ENCODE data around the gene CFAP47. TPM values are rescaled to one million over a fixed set of nuclear protein-coding genes. Genes with fewer than 3 reads are reported as not detected.

Gene CFAP47
- total RNA-seq, 2 experiments from 2014 or later, result not detected

GRCh38 chrX:36314303-36314702 lies 394.8 kb downstream of the CFAP47 start:
- POLR2A ChIA-PET, result no interaction called here
- no peak for DNase-seq
- intact Hi-C loops (cut with micrococcal nuclease), result no loop called here
- H3K4me3 Mint-ChIP-seq, result no peak overlapping the region
- CTCF ChIA-PET, result no interaction called here
- H3K4me1 Mint-ChIP-seq (ENCODE audit: low read depth), result no peaks in the 10 kb centered on the region
- H3K27me3 Mint-ChIP-seq, result no peaks in the 10 kb centered on the region
- peaks cover 2% of the 10 kb centered on the region for H3K9me3 Mint-ChIP-seq
- no peaks in the 10 kb centered on the region for H3K36me3 Mint-ChIP-seq
- H3K27ac Mint-ChIP-seq, result no peak overlapping the region

- ChIA-PET POLR2A (no interaction called here), CTCF (no interaction called here)
- Mint-ChIP-seq H3K4me1 (ENCODE audit: low read depth) (no peaks in the 10 kb centered on the region), H3K9me3 (no peaks in the 10 kb centered on the region), H3K36me3 (no peaks in the 10 kb centered on the region), H3K27me3 (no peaks in the 10 kb centered on the region), H3K4me3 (no peak overlapping the region), H3K27ac (no peak overlapping the region)
- intact Hi-C loops (cut with micrococcal nuclease), result no loop called here
- DNase-seq, result no peak
These were observed 415.0 kb downstream of the CFAP47 start for GRCh38 chrX:36334572-36334971.

- intact Hi-C loops (cut with micrococcal nuclease), result no loop called here
- no peaks in the 10 kb centered on the region for H3K4me1 Mint-ChIP-seq (ENCODE audit: low read depth)
These were observed 417.2 kb downstream of the CFAP47 start for GRCh38 chrX:36336751-36337150.

GRCh38 chrX:36344301-36344700 lies 424.8 kb downstream of the CFAP47 start:
- DNase-seq, result no peak
- ChIA-PET CTCF (no interaction called here), POLR2A (no interaction called here)
- no peaks in the 10 kb centered on the region for H3K4me1 Mint-ChIP-seq (ENCODE audit: low read depth)
- H3K9me3 Mint-ChIP-seq, result peaks cover 3% of the 10 kb centered on the region
- H3K36me3 Mint-ChIP-seq, result no peaks in the 10 kb centered on the region
- no peaks in the 10 kb centered on the region for H3K27me3 Mint-ChIP-seq
- intact Hi-C loops (cut with micrococcal nuclease), result no loop called here
- H3K27ac Mint-ChIP-seq, result no peak overlapping the region
- no peak overlapping the region for H3K4me3 Mint-ChIP-seq

More at GRCh38 chrX:36336751-36337150, 417.2 kb downstream of the CFAP47 start:
- DNase-seq, result no peak
- ChIA-PET CTCF (no interaction called here), POLR2A (no interaction called here)
- H3K27ac Mint-ChIP-seq, result no peak overlapping the region
- no peaks in the 10 kb centered on the region for H3K27me3 Mint-ChIP-seq
- H3K9me3 Mint-ChIP-seq, result no peaks in the 10 kb centered on the region
- no peaks in the 10 kb centered on the region for H3K36me3 Mint-ChIP-seq
- no peak overlapping the region for H3K4me3 Mint-ChIP-seq

GRCh38 chrX:36348509-36348908 lies 429.0 kb downstream of the CFAP47 start:
- intact Hi-C loops (cut with micrococcal nuclease), result no loop called here
- ChIA-PET CTCF (no interaction called here), POLR2A (no interaction called here)

GRCh38 chrX:36357855-36358254 lies 438.3 kb downstream of the CFAP47 start:
- Mint-ChIP-seq H3K27me3 (no peaks in the 10 kb centered on the region), H3K9me3 (peaks cover 3% of the 10 kb centered on the region), H3K4me3 (no peak overlapping the region), H3K27ac (no peak overlapping the region), H3K4me1 (ENCODE audit: low read depth) (no peaks in the 10 kb centered on the region), H3K36me3 (no peaks in the 10 kb centered on the region)
- ChIA-PET POLR2A (no interaction called here), CTCF (no interaction called here)
- intact Hi-C loops (cut with micrococcal nuclease), result no loop called here
- no peak for DNase-seq

More at GRCh38 chrX:36348509-36348908, 429.0 kb downstream of the CFAP47 start:
- Mint-ChIP-seq H3K4me1 (ENCODE audit: low read depth) (no peaks in the 10 kb centered on the region), H3K27me3 (no peaks in the 10 kb centered on the region), H3K27ac (no peak overlapping the region), H3K36me3 (no peaks in the 10 kb centered on the region), H3K4me3 (no peak overlapping the region), H3K9me3 (no peaks in the 10 kb centered on the region)
- no peak for DNase-seq

GRCh38 chrX:36364262-36364661 lies 444.7 kb downstream of the CFAP47 start:
- H3K4me3 Mint-ChIP-seq, result no peak overlapping the region
- H3K36me3 Mint-ChIP-seq, result no peaks in the 10 kb centered on the region
- intact Hi-C loops (cut with micrococcal nuclease), result no loop called here

GRCh38 chrX:36383495-36383894 lies 464.0 kb downstream of the CFAP47 start:
- no peaks in the 10 kb centered on the region for H3K27me3 Mint-ChIP-seq
- no peak for DNase-seq
- H3K4me3 Mint-ChIP-seq, result no peak overlapping the region
- H3K4me1 Mint-ChIP-seq (ENCODE audit: low read depth), result no peaks in the 10 kb centered on the region
- intact Hi-C loops (cut with micrococcal nuclease), result no loop called here
- H3K36me3 Mint-ChIP-seq, result no peaks in the 10 kb centered on the region
- H3K27ac Mint-ChIP-seq, result no peak overlapping the region
- ChIA-PET CTCF (no interaction called here), POLR2A (no interaction called here)
- H3K9me3 Mint-ChIP-seq, result peaks cover under 1% of the 10 kb centered on the region

More at GRCh38 chrX:36364262-36364661, 444.7 kb downstream of the CFAP47 start:
- H3K9me3 Mint-ChIP-seq, result peaks cover 3% of the 10 kb centered on the region
- ChIA-PET POLR2A (no interaction called here), CTCF (no interaction called here)
- no peak for DNase-seq
- H3K4me1 Mint-ChIP-seq (ENCODE audit: low read depth), result no peaks in the 10 kb centered on the region
- H3K27ac Mint-ChIP-seq, result no peak overlapping the region
- H3K27me3 Mint-ChIP-seq, result no peaks in the 10 kb centered on the region

GRCh38 chrX:36388901-36389300 lies 469.4 kb downstream of the CFAP47 start:
- CTCF ChIA-PET, result no interaction called here
- POLR2A ChIA-PET, result no interaction called here
- DNase-seq, result no peak
- intact Hi-C loops (cut with micrococcal nuclease), result no loop called here
- H3K36me3 Mint-ChIP-seq, result no peaks in the 10 kb centered on the region
- no peaks in the 10 kb centered on the region for H3K27me3 Mint-ChIP-seq
- peaks cover 4% of the 10 kb centered on the region for H3K9me3 Mint-ChIP-seq
- no peak overlapping the region for H3K4me3 Mint-ChIP-seq
- no peak overlapping the region for H3K27ac Mint-ChIP-seq
- no peaks in the 10 kb centered on the region for H3K4me1 Mint-ChIP-seq (ENCODE audit: low read depth)

GRCh38 chrX:36401774-36402173 lies 482.2 kb downstream of the CFAP47 start:
- no peak overlapping the region for H3K4me3 Mint-ChIP-seq
- H3K9me3 Mint-ChIP-seq, result no peaks in the 10 kb centered on the region
- no peaks in the 10 kb centered on the region for H3K36me3 Mint-ChIP-seq
- POLR2A ChIA-PET, result no interaction called here
- intact Hi-C loops (cut with micrococcal nuclease), result no loop called here
- DNase-seq, result no peak
- no peak overlapping the region for H3K27ac Mint-ChIP-seq
- no peaks in the 10 kb centered on the region for H3K4me1 Mint-ChIP-seq (ENCODE audit: low read depth)
- no peaks in the 10 kb centered on the region for H3K27me3 Mint-ChIP-seq
- CTCF ChIA-PET, result no interaction called here

- ChIA-PET POLR2A (no interaction called here), CTCF (no interaction called here)
- H3K27me3 Mint-ChIP-seq, result no peaks in the 10 kb centered on the region
- intact Hi-C loops (cut with micrococcal nuclease), result no loop called here
- H3K27ac Mint-ChIP-seq, result no peak overlapping the region
- H3K4me1 Mint-ChIP-seq (ENCODE audit: low read depth), result no peaks in the 10 kb centered on the region
- H3K36me3 Mint-ChIP-seq, result no peaks in the 10 kb centered on the region
- no peak overlapping the region for H3K4me3 Mint-ChIP-seq
- no peak for DNase-seq
- H3K9me3 Mint-ChIP-seq, result no peaks in the 10 kb centered on the region
These were observed 488.3 kb downstream of the CFAP47 start for GRCh38 chrX:36407836-36408235.

GRCh38 chrX:36414056-36414455 lies 494.5 kb downstream of the CFAP47 start:
- Mint-ChIP-seq H3K4me3 (no peak overlapping the region), H3K27ac (no peak overlapping the region), H3K4me1 (ENCODE audit: low read depth) (no peaks in the 10 kb centered on the region), H3K27me3 (no peaks in the 10 kb centered on the region), H3K9me3 (peaks cover 3% of the 10 kb centered on the region), H3K36me3 (no peaks in the 10 kb centered on the region)
- ChIA-PET CTCF (no interaction called here), POLR2A (no interaction called here)
- intact Hi-C loops (cut with micrococcal nuclease), result no loop called here
- no peak for DNase-seq

GRCh38 chrX:36422368-36422767 lies 502.8 kb downstream of the CFAP47 start:
- Mint-ChIP-seq H3K27ac (no peak overlapping the region), H3K4me3 (no peak overlapping the region), H3K36me3 (no peaks in the 10 kb centered on the region), H3K4me1 (ENCODE audit: low read depth) (no peaks in the 10 kb centered on the region), H3K9me3 (no peaks in the 10 kb centered on the region), H3K27me3 (no peaks in the 10 kb centered on the region)
- ChIA-PET POLR2A (no interaction called here), CTCF (no interaction called here)
- no peak for DNase-seq
- intact Hi-C loops (cut with micrococcal nuclease), result no loop called here

GRCh38 chrX:36431819-36432218 lies 512.3 kb downstream of the CFAP47 start:
- Mint-ChIP-seq H3K27ac (no peak overlapping the region), H3K4me1 (ENCODE audit: low read depth) (no peaks in the 10 kb centered on the region), H3K9me3 (no peaks in the 10 kb centered on the region), H3K27me3 (no peaks in the 10 kb centered on the region), H3K4me3 (no peak overlapping the region), H3K36me3 (no peaks in the 10 kb centered on the region)
- POLR2A ChIA-PET, result no interaction called here
- intact Hi-C loops (cut with micrococcal nuclease), result no loop called here
- DNase-seq, result no peak
- CTCF ChIA-PET, result no interaction called here

Measured in activated CD4-positive, alpha-beta memory T cell treated with anti-CD3 and anti-CD28 coated beads for 36 hours (primary cell).